ENCODE results near the gene HLA-DRA.

The HLA-DRA gene

DNA sequence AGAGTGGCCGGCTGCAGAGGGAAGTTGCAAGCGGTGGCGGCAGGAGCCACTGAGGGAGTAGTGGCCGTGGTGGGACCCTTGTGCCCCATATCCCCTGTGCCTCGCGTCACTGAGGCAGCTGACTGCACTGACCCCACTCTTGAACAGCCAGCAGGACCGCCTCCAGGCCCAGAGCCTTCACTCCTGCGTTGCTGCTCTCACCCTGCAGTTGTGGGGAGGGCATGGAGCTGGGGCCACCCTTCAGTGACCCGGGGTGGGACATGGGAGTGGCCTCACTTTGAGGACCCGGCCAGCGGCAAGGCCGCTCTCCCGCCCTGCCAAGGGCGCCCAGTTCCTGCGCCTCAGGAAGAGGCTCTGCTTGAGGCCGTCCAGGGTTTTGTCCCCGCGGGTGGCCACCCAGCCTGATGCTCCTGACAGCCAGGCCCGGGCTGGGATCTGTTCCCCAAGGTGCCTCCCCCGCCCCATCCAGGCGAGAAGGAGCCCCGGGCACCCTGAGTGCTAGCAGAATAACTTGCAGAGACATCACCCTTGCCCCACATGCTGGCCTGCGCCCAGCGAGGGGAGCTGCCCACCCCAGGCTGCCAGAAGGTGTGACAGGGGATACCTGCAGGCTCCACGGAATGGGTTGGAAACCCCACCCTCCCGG lies 44.4 kb downstream of the HLA-DRA start:
- no peak for DNase-seq

DNA sequence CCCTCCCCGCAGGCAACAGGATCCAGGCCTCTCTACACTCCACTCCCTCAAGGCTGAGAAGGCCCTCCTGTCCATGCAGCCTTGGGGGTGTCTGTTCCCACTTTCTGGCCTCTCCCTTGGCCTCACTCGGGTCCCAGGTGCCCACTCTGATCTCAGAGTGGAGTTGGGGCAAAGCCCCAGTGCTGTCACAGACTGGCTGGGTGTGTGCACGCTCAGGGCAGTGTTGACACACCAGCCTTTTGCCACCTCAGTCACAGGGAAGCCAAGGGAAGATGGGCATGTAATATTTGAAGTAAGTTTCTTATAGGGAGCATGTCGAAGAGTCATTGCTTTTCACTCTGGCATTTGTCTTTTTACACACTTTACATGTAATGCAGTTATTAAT lies 44.9 kb downstream of the HLA-DRA start:
- no peak for DNase-seq

DNA sequence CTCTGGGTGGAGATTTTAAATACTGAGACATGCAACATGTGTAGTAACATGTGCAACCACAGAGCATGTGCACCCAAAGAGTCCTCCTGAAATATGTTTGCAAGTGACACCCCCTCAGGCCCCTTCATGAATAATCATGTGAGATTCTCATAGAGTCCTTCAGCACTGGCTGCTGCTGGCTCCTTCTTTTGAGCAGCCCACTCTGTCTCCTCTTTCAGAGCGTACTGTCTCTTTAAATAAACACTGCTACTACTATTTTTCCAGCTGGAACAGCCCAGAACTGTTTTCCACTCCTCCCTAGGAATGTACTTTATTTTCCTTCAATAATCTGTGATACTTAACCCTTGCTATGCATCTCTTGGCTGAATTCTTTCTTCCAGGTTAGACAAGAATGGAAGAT lies 48.4 kb downstream of the HLA-DRA start:
- DNase-seq = no peak

DNA sequence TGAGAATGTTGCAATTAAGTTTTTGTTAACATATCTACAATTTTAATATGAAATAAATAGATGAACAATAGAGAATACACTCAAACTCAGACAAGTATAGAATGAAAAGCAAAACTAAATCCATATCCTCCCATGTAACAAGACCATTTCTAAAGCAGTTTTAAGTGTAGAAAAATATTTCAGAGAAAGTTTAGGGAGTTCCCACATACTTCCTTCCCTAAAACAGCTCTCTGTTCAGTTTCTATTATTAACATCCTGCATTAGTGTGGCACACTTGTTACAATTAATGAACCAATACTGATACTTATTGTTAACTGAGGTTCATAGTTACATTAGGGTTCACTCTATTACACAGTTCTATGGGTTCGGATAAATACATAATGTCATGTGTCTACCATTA lies 52.0 kb downstream of the HLA-DRA start:
- DNase-seq = no peak

DNA sequence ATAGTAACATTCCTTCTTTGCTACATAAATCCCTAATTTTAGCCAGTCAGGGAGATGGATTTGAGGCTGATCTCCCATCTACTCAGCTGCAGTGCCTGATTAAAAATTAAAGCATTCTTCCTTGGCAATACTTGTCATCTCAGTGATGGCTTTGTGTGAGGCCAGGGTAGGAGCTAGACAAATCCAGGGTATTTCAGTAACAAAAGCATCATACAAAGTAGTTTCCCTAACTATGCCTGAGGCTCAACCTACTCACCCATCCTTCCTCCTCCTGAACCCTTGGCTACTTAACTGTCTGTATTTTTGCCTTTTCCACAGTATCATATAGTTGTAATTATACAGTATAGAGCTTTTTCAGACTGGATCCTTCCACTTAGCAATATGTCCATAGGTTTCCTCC lies 52.7 kb downstream of the HLA-DRA start:
- DNase-seq = no peak
